Activated CD8-positive, alpha-beta memory T cell treated with anti-CD3 and anti-CD28 coated beads for 1 hour (primary cell): ENCODE data around the gene PTDSS2.

Source experiments
- DNase-seq, 2 donors: peaks; one replicate each; pipeline ENCODE4 v3.0.0-alpha.2; 2020; ENCODE audit warnings: low read depth in 1 of 2; ENCODE audit errors: extremely low read depth in 1 of 2

Gene PTDSS2

GRCh38 chr11:521177-521688, 71.2 kb downstream of the PTDSS2 start:
- DNase-seq: no peak

- no peak for DNase-seq
Measured at GRCh38 chr11:526192-526591, 76.1 kb downstream of the PTDSS2 start.

- DNase-seq: no peak
Measured at GRCh38 chr11:528166-528814, 78.2 kb downstream of the PTDSS2 start.

- no peak for DNase-seq
Measured at GRCh38 chr11:528815-529727, 79.0 kb downstream of the PTDSS2 start.

GRCh38 chr11:529728-530411, 79.8 kb downstream of the PTDSS2 start:
- no peak for DNase-seq

GRCh38 chr11:530960-531831, 81.1 kb downstream of the PTDSS2 start:
- DNase-seq: no peak

GRCh38 chr11:531919-532526, 81.9 kb downstream of the PTDSS2 start:
- DNase-seq: no peak

GRCh38 chr11:532527-532985, 82.5 kb downstream of the PTDSS2 start:
- DNase-seq: no peak

GRCh38 chr11:532986-533585, 83.0 kb downstream of the PTDSS2 start:
- DNase-seq: no peak

GRCh38 chr11:533586-534395, 83.7 kb downstream of the PTDSS2 start:
- DNase-seq: no peak

GRCh38 chr11:534396-535209, 84.5 kb downstream of the PTDSS2 start:
- DNase-seq: no peak

- no peak for DNase-seq
Measured at GRCh38 chr11:535210-535518, 85.1 kb downstream of the PTDSS2 start.

- peak; percentile 87 to 95 for DNase-seq
Measured at GRCh38 chr11:535519-536454, 85.7 kb downstream of the PTDSS2 start, which contains the start of gene HRAS. TSS of gene HRAS (minus strand) at chr11:535576.

GRCh38 chr11:536841-537621, 87.0 kb downstream of the PTDSS2 start, which contains the start of gene LRRC56:
TSS of gene LRRC56 (plus strand) at chr11:537527. CDS start at chr11:540685, 3,158 bp downstream.
- peak; percentile 86 to 88 for DNase-seq

- no peak for DNase-seq
Measured at GRCh38 chr11:537622-538430, 87.7 kb downstream of the PTDSS2 start.
